COLO668 (cell line): ENCODE measurements around the gene WFDC12.
"Not testable (repeated sequence)": the region's sequence is repeated elsewhere in the genome, so short reads cannot be mapped to it uniquely, and the experiment has no call there.

ENCODE experiments used
- DNase-seq: peaks from one replicate; lab custom pipeline; 2025; ENCODE audit not compliant: unreplicated experiment; lab: John Stamatoyannopoulos, UW

WFDC12 gene

DNA sequence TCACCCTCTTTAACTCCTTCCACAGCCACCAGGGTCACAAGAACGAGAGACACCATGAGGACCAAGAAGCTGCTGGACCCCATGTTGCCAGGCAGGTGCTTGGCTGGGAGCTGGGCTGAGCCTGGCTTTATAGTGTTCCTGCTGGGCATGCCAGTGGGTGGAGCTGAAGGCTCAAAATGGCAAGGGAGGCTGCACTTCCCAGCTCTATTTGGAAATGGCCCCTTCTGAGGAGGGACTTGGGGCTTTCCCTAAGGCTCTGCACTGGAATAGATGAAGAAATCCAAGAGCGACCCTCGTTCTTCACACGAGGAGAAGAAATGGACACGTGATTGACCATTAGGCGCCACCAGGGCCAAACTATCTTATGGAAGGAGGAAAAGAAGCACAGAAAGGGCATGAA is at the start of gene WFDC12:
Gene WFDC12 (minus strand): TSS at position 101 of the 400 bp plus-strand sequence. CDS start 18 bp downstream, at position 83.
- DNase-seq: no peak

GRCh38 chr20:45173522-45173921 is 49.3 kb upstream of the WFDC12 start:
- no peak for DNase-seq

DNA sequence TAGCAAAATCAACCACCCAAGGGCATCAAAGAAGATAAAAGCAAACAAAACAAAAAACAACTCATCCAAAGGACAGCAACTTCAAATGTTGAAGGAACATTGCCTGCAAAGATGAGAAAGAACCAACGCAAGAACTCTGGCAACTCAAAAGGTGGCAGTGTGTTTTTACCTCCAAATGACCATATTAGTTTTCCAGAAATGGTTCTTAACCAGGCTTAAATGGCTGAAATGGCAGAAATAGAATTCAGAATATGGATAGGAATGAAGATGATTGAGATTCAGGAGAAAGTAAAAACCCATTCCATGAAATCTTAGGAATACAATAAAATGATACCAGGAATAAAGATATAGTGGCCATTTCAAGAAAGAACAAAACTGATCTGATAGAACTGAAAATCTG is 40.6 kb upstream of the WFDC12 start:
- DNase-seq: no peak

- DNase-seq: no peak
Observed at GRCh38 chr20:45163083-45163803, 39.0 kb upstream of the WFDC12 start.

DNA sequence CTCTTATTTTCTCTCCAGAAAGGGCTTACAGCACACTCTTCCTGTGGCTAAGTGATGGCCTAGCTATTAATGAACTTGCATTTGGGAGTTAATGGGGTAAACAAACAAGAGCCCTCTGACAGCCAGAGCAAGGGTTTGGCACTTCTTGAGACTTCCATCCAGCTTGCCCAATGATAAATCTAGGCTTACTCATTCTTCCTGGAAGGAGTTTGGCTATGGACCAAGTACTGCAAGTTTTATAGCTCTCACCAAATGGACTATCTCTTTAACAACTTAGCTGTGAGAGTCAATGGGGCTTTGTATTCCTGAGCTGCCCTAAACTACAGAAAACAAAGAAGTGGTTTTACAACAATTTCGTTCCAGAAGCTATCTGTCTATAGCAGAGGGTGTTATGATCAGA is 33.7 kb upstream of the WFDC12 start:
- DNase-seq: no peak

DNA sequence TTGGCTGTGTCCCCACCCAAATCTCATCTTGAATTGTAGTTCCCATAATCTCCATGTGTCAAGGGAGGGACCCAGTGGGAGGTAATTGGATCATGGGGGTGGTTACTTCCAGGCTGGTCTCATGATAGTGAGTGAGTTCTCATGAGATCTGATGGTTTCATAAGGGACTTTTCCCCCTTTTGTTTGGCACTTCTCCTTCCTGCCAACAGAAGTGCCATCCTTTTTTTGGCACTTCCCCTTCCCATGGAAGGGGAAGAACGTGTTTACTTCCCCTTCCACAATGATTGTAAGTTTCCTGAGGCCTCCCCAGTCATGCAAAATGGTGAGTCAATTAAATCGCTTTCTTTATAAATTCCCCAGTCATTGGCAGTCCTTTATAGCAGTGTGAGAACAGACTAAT is 32.4 kb upstream of the WFDC12 start:
- no peak for DNase-seq

DNA sequence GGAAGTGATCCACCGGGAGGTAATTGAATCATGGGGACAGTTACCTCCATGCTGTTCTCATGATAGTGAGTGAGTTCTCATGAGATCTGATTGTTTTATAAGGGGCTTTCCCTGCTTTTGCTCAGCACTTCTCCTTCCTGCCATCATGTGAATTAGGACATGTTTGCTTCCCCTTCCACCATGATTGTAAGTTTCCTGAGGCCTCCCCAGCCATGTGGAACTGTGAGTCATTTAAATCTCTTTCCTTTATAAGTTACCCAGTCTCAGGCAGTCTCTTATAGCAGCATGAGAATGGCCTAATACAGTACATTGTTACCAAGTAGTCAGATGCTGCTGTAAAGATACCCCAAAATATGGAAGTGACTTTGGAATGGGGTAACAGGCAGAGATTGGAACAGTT is 30.5 kb upstream of the WFDC12 start:
- not testable (repeated sequence) for DNase-seq

DNA sequence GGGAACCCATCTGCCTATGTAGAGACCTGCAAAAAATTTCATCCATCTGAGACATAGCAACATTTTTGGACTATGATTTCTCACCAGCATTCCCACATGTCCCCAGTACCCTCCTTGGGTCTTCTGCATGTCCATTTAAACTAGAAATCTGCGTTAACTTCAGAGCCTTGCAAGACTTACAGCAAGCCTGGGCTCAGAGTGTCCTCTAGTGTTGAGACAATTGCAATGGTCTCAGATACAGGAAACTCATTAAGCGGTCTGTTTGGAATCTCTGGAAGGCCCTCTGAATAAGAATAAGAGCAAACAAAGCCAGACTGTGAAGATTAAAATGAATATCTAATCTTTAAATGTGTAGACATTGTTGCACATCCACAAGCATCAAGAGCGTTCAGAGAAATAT is 29.9 kb upstream of the WFDC12 start:
- no peak for DNase-seq

DNA sequence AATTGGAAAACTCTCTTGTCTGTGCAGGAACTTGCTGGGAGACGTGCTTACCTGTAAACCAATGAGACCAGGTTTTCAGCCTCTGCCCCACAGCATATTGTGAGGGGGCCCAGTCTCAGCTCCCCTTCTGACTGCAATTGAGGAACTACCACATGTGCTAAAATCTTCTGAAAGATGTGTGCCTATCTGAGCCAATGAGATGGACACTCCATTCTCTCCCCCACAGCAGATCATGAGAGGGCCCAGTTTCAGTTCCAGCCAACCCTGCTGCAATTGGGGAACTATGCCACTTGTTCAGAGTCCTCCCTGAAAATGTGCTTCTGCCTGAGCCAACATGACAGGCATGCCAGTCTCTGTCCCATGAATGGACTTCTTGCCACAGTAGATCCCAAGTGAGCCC is 29.5 kb upstream of the WFDC12 start:
- no peak for DNase-seq

GRCh38 chr20:45153147-45153546 is 28.9 kb upstream of the WFDC12 start:
- DNase-seq: no peak

- DNase-seq: no peak
Observed at GRCh38 chr20:45152405-45152804, 28.1 kb upstream of the WFDC12 start.

DNA sequence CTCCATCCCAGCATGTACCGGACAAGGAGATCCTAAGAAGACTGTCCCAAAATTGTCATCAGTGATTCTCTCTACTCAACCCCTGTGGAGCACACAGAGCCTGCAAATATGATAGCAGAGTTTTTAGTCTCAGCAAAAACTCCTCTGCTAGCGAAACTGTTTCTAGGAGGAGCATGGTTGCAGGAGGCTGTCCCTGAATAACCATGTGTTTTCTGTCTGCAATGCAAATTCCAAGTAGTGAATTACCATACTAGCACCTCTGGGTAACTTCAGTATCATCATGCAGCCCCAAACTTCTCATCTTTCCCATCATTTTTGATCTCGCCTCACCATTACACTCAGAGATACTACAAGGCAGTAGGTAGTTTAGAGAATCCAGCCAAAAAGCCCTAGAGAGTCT is 24.8 kb upstream of the WFDC12 start:
- DNase-seq: no peak

DNA sequence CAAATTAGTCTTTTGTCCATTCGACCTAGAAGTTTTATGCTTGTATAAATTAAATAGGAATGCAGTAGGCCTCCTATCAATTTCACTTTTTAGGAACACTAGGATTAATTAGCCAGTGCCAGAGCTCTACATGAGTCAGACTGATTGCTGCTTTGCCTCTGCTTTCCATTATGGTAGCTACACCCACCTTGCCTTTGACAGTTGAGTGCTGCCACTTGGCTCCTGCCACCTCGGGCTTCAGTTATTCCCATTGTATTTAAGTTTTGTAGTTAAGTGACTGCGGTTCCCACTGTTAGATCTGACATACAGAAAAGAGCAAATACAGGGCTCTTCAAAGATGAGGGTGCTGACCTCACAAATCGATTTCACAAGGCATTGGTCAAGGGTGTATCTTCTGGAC is 16.6 kb upstream of the WFDC12 start:
- no peak for DNase-seq

DNA sequence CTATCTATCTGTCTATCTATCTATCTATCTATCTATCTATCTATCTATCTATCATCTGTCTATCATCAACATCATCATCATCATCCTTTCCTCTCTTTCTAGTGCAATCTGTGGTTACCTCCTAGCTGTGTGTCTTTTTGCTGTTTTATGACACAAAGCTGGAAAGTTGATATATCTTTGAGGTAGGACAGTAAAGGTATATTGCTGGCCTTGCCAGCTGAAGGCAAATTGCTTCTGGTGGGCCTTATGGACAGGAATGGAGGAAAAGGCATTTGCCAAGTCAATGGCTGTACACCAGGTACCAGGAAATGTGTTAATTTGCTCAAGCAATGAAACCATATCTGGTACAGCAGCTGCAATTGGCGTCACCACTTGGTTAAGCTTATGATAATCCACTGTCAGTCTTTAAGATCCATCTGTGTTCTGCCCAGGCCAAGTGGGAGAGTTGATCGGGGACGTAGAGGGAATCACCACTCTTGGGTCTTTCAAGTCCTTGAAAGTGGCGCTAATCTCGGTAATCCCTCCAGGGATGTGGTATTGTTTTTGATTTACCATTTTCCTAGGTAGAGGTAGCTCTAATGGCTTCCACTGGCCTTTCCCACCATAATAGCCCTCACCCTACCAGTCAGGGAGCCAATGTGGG is 15.6 kb upstream of the WFDC12 start:
- DNase-seq: not testable (repeated sequence)

DNA sequence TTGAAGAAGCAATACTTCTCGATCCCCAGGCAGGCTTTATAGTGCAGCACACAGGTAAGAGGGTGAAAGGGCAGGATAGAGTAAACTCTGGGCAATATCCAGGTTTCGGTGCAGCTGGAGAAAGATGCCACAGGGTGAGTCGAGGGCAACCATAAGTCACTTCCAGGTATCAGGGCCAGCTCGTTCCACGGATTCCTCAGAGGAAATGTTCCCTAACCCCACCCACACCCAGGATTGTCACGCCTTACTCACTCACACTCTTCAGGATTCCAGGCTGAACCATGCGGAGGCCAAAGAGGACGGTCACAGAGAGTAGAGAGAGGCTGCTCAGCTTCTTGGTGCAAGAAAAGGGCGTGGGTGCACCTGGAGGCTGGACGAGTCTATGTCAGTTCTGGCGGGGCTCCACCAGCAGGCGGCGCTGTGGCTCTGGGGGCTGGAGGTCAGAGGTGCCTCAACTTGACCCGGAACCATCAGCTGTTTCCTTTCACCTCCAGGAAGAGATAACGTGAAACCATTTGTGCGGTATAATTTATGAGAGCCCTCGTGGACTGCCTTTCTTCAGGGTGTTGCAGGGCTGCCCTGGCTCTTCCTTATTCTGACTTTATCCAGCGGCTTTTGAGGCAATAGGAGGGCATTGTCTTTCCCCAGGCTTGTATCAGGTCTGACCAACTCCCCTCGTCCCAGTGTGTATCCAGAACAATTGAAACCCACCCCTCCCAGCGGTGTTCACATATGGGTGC is 14.5 kb upstream of the WFDC12 start:
- DNase-seq: peak; percentile 66

DNA sequence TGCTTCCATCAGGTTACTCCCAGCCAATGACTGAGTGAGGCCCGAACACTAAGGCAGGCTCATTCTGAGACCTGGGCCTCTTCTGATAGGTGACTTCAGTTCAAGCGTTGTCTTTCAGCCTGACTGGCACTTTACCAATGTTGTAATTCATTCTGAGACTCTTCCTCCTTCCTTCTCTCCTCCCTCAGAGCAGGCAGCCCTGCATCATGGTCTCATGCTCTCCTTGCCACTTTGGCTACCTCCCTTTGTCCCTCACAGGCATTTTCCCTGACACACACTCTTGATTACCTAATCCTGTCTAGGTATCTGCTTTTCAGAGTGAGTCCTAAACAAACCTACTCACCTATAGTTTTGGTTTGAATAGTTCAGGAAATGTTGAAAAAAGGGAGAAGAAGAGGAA is 12.6 kb upstream of the WFDC12 start:
- no peak for DNase-seq

- no peak for DNase-seq
Observed at GRCh38 chr20:45128099-45128498, 3.8 kb upstream of the WFDC12 start.

GRCh38 chr20:45121388-45121787 is 2.9 kb downstream of the WFDC12 start:
- no peak for DNase-seq

DNA sequence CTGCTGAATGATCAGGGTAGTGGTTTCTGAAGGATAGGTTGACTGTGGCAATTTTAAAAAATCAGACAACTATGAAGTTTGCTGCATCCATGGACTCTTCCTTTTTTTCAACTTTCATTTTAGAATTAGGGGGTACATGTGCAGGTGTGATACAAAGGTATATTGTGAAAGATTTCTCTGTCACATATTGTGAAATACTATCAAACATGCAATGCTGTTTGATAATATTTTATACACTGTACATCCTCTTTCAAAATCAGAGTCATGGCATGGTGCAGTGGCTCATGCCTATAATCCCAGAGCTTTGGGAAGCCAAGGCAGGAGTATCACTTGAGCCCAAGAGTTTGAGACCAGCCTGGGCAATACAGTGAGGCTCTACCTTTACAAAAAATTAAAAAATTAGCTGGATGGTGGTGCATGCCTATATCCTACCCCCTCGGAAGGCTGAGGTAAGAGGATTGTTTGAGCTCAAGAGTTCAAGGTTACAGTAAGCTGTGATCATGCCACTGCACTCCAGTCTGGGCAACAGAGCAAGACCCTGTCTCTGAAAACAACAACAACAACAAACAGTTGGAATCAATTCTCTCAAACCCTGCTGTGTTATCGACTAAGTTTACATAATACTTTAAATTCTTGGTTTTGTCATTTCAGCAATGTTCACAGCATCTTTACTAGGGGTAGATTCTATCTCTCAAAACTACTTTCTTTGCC is 4.6 kb downstream of the WFDC12 start:
- DNase-seq: no peak

- DNase-seq: no peak
Observed at GRCh38 chr20:45118028-45118427, 6.2 kb downstream of the WFDC12 start.

- no peak for DNase-seq
Observed at GRCh38 chr20:45117581-45117980, 6.7 kb downstream of the WFDC12 start.

DNA sequence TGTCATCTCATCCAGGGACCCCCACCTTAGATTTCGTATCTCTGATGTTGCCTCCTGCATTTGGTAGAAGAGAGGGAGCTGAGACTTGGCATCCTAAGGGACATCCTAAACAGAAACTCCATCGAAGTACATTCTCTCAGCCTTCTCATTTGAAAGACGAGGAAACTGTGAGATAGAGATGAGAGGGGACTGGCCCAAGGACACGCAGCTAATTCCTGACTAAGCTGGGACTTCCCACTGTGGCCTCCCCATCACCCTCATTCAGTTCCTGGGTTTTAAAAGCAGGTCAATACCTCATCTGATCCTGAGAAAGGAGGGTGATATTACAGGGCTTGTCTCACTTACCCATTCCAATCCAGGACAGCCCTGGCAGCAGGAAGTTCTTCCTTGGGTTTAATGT is 8.4 kb downstream of the WFDC12 start:
- DNase-seq: no peak
